CD14-positive monocyte (primary cell): Measurements from ENCODE around the gene SPPL2A. TPM values are rescaled to one million over a fixed set of nuclear protein-coding genes. Genes with fewer than 3 reads are reported as not detected.
A peak's percentile ranks its signal among the peaks of the same experiment; 100 is the strongest.

Experiments used
- DNase-seq, 3 donors: peaks; one replicate each; pipeline ENCODE4 v3.0.0-alpha.2; 2011 to 2022
- H2AFZ ChIP-seq: 2 replicates; pipeline ENCODE4 v1.6.0; 2012; ENCODE audit warnings: mild to moderate bottlenecking, low read depth, low read length, inconsistent platforms; ENCODE audit not compliant: insufficient read depth, poor library complexity, severe bottlenecking
- H3K27ac ChIP-seq, 2 donors: 1 replicate in 1 of 2; 2 replicates in 1 of 2; pipeline ENCODE4 v1.5.1; 2012 to 2013; ENCODE audit warnings: low read length in 2 of 2, control low read depth in 1 of 2, inconsistent platforms in 1 of 2, low read depth in 1 of 2, mild to moderate bottlenecking in 1 of 2
- H3K27me3 ChIP-seq, 2 donors: one replicate each; pipeline versions ENCODE4 v1.6.0 to v1.6.1; 2011 to 2013; ENCODE audit warnings: low read length in 2 of 2; ENCODE audit not compliant: control insufficient read depth in 2 of 2, insufficient read depth in 2 of 2
- H3K36me3 ChIP-seq, 2 donors: replicated peaks in 1 of 2; 1 replicate in 1 of 2; 2 replicates in 1 of 2; pipeline versions ENCODE4 v1.5.1 to v1.6.1; 2012 to 2013; ENCODE audit warnings: low read length in 2 of 2, control low read depth in 1 of 2, inconsistent platforms in 1 of 2, mild to moderate bottlenecking in 1 of 2; ENCODE audit not compliant: insufficient read depth in 2 of 2, control insufficient read depth in 1 of 2
- H3K4me1 ChIP-seq, 2 donors: 1 replicate in 1 of 2; 2 replicates in 1 of 2; pipeline versions ENCODE4 v1.5.1 to v1.6.1; 2012 to 2013; ENCODE audit warnings: low read length in 2 of 2, control low read depth in 1 of 2, inconsistent platforms in 1 of 2, mild to moderate bottlenecking in 1 of 2, moderate library complexity in 1 of 2; ENCODE audit not compliant: insufficient read depth in 2 of 2, control insufficient read depth in 1 of 2
- H3K4me2 ChIP-seq: replicated peaks from 2 replicates; pipeline ENCODE3; 2012; ENCODE audit warnings: low read length, moderate library complexity, mild to moderate bottlenecking; ENCODE audit not compliant: poor library complexity, severe bottlenecking; ENCODE audit errors: extremely low read depth
- H3K4me3 ChIP-seq, 3 experiments: fragments of 200-600 bp in 1 of 3; sonication (generic) in 1 of 3; replicated peaks in 1 of 3; 1 replicate in 2 of 3; 2 replicates in 1 of 3; pipeline ENCODE4 v1.5.1; 2011 to 2013; ENCODE audit warnings: low read length in 3 of 3, mild to moderate bottlenecking in 3 of 3, control low read depth in 2 of 3, low read depth in 2 of 3, inconsistent platforms in 1 of 3, moderate library complexity in 1 of 3
- H3K79me2 ChIP-seq: 2 replicates; pipeline ENCODE4 v1.6.0; 2012; ENCODE audit warnings: mild to moderate bottlenecking, control low read depth, inconsistent platforms, low read length, moderate library complexity; ENCODE audit not compliant: insufficient read depth
- H3K9ac ChIP-seq: 2 replicates; pipeline ENCODE4 v1.6.0; 2017; ENCODE audit warnings: low read length, mild to moderate bottlenecking; ENCODE audit not compliant: insufficient read depth, poor library complexity, severe bottlenecking
- H3K9me3 ChIP-seq, 2 donors: replicated peaks in 1 of 2; 1 replicate in 1 of 2; 2 replicates in 1 of 2; pipeline versions ENCODE4 v1.5.1 to v1.6.1; 2012 to 2013; ENCODE audit warnings: low read length in 2 of 2, control low read depth in 1 of 2; ENCODE audit not compliant: control insufficient read depth in 1 of 2, insufficient read depth in 1 of 2
- H4K20me1 ChIP-seq: 2 replicates; pipeline ENCODE4 v1.6.0; 2012; ENCODE audit warnings: mild to moderate bottlenecking, low read length, control low read depth, moderate library complexity; ENCODE audit not compliant: insufficient read depth
- H3K27ac Mint-ChIP-seq, 7 donors: one replicate each; pipeline ENCODE4 v1.8.0; 2020; ENCODE audit warnings: mild to moderate bottlenecking in 7 of 7, mixed read lengths in 7 of 7, moderate library complexity in 6 of 7, inconsistent platforms in 2 of 7
- H3K27me3 Mint-ChIP-seq, 3 donors: one replicate each; pipeline ENCODE4 v1.8.0; 2021 to 2022; ENCODE audit warnings: low read depth in 3 of 3, mild to moderate bottlenecking in 3 of 3, mixed read lengths in 3 of 3, moderate library complexity in 3 of 3, inconsistent platforms in 1 of 3
- H3K36me3 Mint-ChIP-seq, 2 donors: one replicate each; pipeline ENCODE4 v1.8.0; 2020; ENCODE audit warnings: mixed read lengths in 2 of 2, inconsistent platforms in 1 of 2, mild to moderate bottlenecking in 1 of 2
- H3K4me1 Mint-ChIP-seq: one replicate; pipeline ENCODE4 v1.8.0; 2020; ENCODE audit warnings: mild to moderate bottlenecking, mixed read lengths
- H3K4me3 Mint-ChIP-seq, 2 donors: one replicate each; pipeline ENCODE4 v1.8.0; 2020; ENCODE audit warnings: mild to moderate bottlenecking in 2 of 2, mixed read lengths in 2 of 2, moderate library complexity in 1 of 2
- H3K9me3 Mint-ChIP-seq, 7 donors: one replicate each; pipeline ENCODE4 v1.8.0; 2020 to 2022; ENCODE audit warnings: mixed read lengths in 7 of 7, mild to moderate bottlenecking in 6 of 7, moderate library complexity in 6 of 7, inconsistent platforms in 2 of 7
- WGBS: methylation state at CpG from one replicate; pipeline ENCODE4 v1.1.5; 2013; ENCODE audit warnings: missing lambda C conversion rate; ENCODE audit not compliant: insufficient coverage; 5-methylcytosine and 5-hydroxymethylcytosine counted together
- intact Hi-C, 2 donors: fragments of 100-400 bp; cut with micrococcal nuclease; formaldehyde crosslinking; loops; one replicate each; pipeline versions ENCODE4 v1.15.0 to v1.15.1; 2023
- polyA plus RNA-seq, 3 donors: library from polyadenylated mRNA; depleted of rRNA in 1 of 3; unstranded in 2 of 3; stranded (reverse) in 1 of 3; fragments of 300-500 nt in 2 of 3; fragments of >200 nt in 1 of 3; fragmentation: Illumina TruSeq in 2 of 3; gene quantifications; 1 replicate in 2 of 3; 2 replicates in 1 of 3; pipeline ENCODE4 v1.2.3, GENCODE V29; 2012 to 2021
- TF ChIP-seq, protein P1 (sequence below): fragments of 200-600 bp; IDR thresholded peaks from one replicate; pipeline ENCODE4 v1.8.0; 2022; ENCODE audit warnings: antibody characterized with exemption, mild to moderate bottlenecking

The SPPL2A gene
- polyA plus RNA-seq, 3 donors = 111 to 204 (median 190) TPM

- no CpG with 5 or more reads among the region's 4 CpGs for WGBS
- peak overlapping the region in 2 of 7 donors; percentile 26 to 67 for H3K27ac Mint-ChIP-seq
- peaks cover 64 to 91% of the 10 kb centered on the region in 2 donors for H3K36me3 Mint-ChIP-seq
These were observed 110.0 kb downstream of the SPPL2A start for GRCh38 chr15:50655555-50655954.

DNA sequence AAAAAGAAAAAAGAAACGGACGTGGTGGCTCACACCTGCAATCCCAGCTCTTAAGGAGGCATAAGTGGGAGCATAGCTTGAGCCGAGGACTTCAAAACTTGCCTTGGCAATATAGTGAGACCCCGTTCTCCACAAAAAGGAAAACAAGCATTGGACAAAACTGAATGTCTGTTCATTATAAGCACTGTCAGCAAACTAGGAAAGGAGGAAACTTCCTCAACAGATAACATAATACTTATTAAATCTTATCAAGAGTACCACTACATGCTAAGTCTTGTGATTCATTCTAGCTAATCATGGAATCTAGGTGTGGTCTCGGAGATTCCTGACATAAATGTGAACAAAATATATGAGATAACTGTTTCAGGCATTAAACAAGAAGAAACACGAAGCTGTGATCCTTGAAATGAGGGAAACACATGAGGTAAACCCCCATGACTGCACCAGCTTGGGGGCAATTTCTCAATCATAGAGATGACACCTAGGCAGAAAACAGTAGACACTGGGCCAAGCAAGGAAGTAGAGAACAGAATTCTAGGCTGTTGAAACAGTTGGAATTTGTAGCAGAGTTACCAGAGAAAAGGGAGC is 112.3 kb downstream of the SPPL2A start:
- peaks cover 70 to 98% of the 10 kb centered on the region in 2 donors for H3K36me3 ChIP-seq
- H3K9me3 ChIP-seq = no peaks in the 10 kb centered on the region
- H2AFZ ChIP-seq = no peak overlapping the region
- no peak overlapping the region for H3K4me3 Mint-ChIP-seq
- H4K20me1 ChIP-seq = peaks cover 14% of the 10 kb centered on the region
- H3K4me3 ChIP-seq = no peak overlapping the region
- no peaks in the 10 kb centered on the region for H3K4me1 Mint-ChIP-seq
- no peak overlapping the region for H3K4me2 ChIP-seq
- DNase-seq = no peak
- H3K36me3 Mint-ChIP-seq = peaks cover 71 to 94% of the 10 kb centered on the region in 2 donors
- H3K27me3 ChIP-seq = no peaks in the 10 kb centered on the region
- no peak overlapping the region for H3K9ac ChIP-seq
- H3K4me1 ChIP-seq = no peaks in the 10 kb centered on the region
- H3K79me2 ChIP-seq = peaks cover 11% of the 10 kb centered on the region
- H3K27ac Mint-ChIP-seq = peak overlapping the region in 1 of 7 donors; percentile 59
- 100% methylated on average over 2 of the region's 6 CpGs for WGBS
- H3K27me3 Mint-ChIP-seq = no peaks in the 10 kb centered on the region
- no peaks in the 10 kb centered on the region for H3K9me3 Mint-ChIP-seq
- H3K27ac ChIP-seq = no peak overlapping the region
- intact Hi-C loops = no loop called here
- TF ChIP-seq, protein P1, sequence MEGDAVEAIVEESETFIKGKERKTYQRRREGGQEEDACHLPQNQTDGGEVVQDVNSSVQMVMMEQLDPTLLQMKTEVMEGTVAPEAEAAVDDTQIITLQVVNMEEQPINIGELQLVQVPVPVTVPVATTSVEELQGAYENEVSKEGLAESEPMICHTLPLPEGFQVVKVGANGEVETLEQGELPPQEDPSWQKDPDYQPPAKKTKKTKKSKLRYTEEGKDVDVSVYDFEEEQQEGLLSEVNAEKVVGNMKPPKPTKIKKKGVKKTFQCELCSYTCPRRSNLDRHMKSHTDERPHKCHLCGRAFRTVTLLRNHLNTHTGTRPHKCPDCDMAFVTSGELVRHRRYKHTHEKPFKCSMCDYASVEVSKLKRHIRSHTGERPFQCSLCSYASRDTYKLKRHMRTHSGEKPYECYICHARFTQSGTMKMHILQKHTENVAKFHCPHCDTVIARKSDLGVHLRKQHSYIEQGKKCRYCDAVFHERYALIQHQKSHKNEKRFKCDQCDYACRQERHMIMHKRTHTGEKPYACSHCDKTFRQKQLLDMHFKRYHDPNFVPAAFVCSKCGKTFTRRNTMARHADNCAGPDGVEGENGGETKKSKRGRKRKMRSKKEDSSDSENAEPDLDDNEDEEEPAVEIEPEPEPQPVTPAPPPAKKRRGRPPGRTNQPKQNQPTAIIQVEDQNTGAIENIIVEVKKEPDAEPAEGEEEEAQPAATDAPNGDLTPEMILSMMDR = no peak

More at GRCh38 chr15:50655555-50655954, 110.0 kb downstream of the SPPL2A start:
- no peak overlapping the region for H3K4me3 Mint-ChIP-seq
- H2AFZ ChIP-seq = no peak overlapping the region
- H3K4me1 ChIP-seq = no peaks in the 10 kb centered on the region
- H3K9ac ChIP-seq = no peak overlapping the region
- no peaks in the 10 kb centered on the region for H3K27me3 ChIP-seq
- peaks cover 21% of the 10 kb centered on the region for H4K20me1 ChIP-seq
- H3K79me2 ChIP-seq = peaks cover 13% of the 10 kb centered on the region
- TF ChIP-seq, protein P1 = no peak
- no peaks in the 10 kb centered on the region for H3K4me1 Mint-ChIP-seq
- H3K9me3 ChIP-seq = no peaks in the 10 kb centered on the region
- H3K4me2 ChIP-seq = no peak overlapping the region
- H3K36me3 ChIP-seq = peaks cover 66 to 96% of the 10 kb centered on the region in 2 donors
- H3K9me3 Mint-ChIP-seq = peaks cover 0 to 1% (median 0%) of the 10 kb centered on the region in 7 donors
- H3K4me3 ChIP-seq = no peak overlapping the region
- no peak for DNase-seq
- intact Hi-C loops = no loop called here
- no peaks in the 10 kb centered on the region for H3K27me3 Mint-ChIP-seq
- H3K27ac ChIP-seq = no peak overlapping the region
